ENCODE measurements around the gene MTAP.
A peak's percentile ranks its signal among the peaks of the same experiment; 100 is the strongest.
"Not testable (repeated sequence)": the region's sequence is repeated elsewhere in the genome, so short reads cannot be mapped to it uniquely, and the experiment has no call there.

MTAP gene

GRCh38 chr9:21919377-21920362, 117.2 kb downstream of the MTAP start:
- DNase-seq (ENCODE audit: low read depth in 3 of 3), result no peak

GRCh38 chr9:21923694-21924093, 121.3 kb downstream of the MTAP start:
- DNase-seq (ENCODE audit: low read depth in 3 of 3), result no peak

GRCh38 chr9:21927752-21928151, 125.3 kb downstream of the MTAP start:
- no peak for DNase-seq (ENCODE audit: low read depth in 3 of 3)

- DNase-seq (ENCODE audit: low read depth in 3 of 3), result no peak
These were observed 129.0 kb downstream of the MTAP start for GRCh38 chr9:21931428-21931827.

- no peak for DNase-seq (ENCODE audit: low read depth in 3 of 3)
These were observed 130.8 kb downstream of the MTAP start for GRCh38 chr9:21933281-21933680.

- DNase-seq (ENCODE audit: low read depth in 3 of 3), result no peak
These were observed 131.4 kb downstream of the MTAP start for GRCh38 chr9:21933865-21934264.

- no peak for DNase-seq (ENCODE audit: low read depth in 3 of 3)
These were observed 133.2 kb downstream of the MTAP start for GRCh38 chr9:21935631-21936030.

GRCh38 chr9:21936161-21936560, 133.7 kb downstream of the MTAP start:
- DNase-seq (ENCODE audit: low read depth in 3 of 3), result no peak

GRCh38 chr9:21941337-21941995, 139.0 kb downstream of the MTAP start:
- no peak for DNase-seq (ENCODE audit: low read depth in 3 of 3)

- DNase-seq (ENCODE audit: low read depth in 3 of 3), result no peak
These were observed 141.0 kb downstream of the MTAP start for GRCh38 chr9:21943464-21943863.

- DNase-seq (ENCODE audit: low read depth in 3 of 3), result no peak
These were observed 143.2 kb downstream of the MTAP start for GRCh38 chr9:21945606-21946005.

- no peak for DNase-seq (ENCODE audit: low read depth in 3 of 3)
These were observed 156.4 kb downstream of the MTAP start for GRCh38 chr9:21958833-21959232.

- DNase-seq (ENCODE audit: low read depth in 3 of 3), result not testable (repeated sequence)
These were observed 156.8 kb downstream of the MTAP start for GRCh38 chr9:21959268-21959667.

- DNase-seq (ENCODE audit: low read depth in 3 of 3), result no peak
These were observed 159.1 kb downstream of the MTAP start for GRCh38 chr9:21961569-21961968.

- peak; percentile 20 to 37 (median 21) for DNase-seq (ENCODE audit: low read depth in 3 of 3)
These were observed 162.5 kb downstream of the MTAP start for GRCh38 chr9:21964925-21965385.

- peak in 2 of 3 donors; percentile 13 to 30 for DNase-seq (ENCODE audit: low read depth in 3 of 3)
These were observed 163.0 kb downstream of the MTAP start for GRCh38 chr9:21965401-21965951.

- no peak for DNase-seq (ENCODE audit: low read depth in 3 of 3)
These were observed 163.9 kb downstream of the MTAP start for GRCh38 chr9:21966140-21966851.

GRCh38 chr9:21967169-21967568, 164.7 kb downstream of the MTAP start:
- no peak for DNase-seq (ENCODE audit: low read depth in 3 of 3)

- no peak for DNase-seq (ENCODE audit: low read depth in 3 of 3)
These were observed 165.3 kb downstream of the MTAP start for GRCh38 chr9:21967702-21968101.

GRCh38 chr9:21968331-21969010, 166.0 kb downstream of the MTAP start:
- DNase-seq (ENCODE audit: low read depth in 3 of 3), result no peak
